ENCODE data around the gene FBXO5. TPM values are rescaled to one million over a fixed set of nuclear protein-coding genes. Genes with fewer than 3 reads are reported as not detected.

The FBXO5 gene
- total RNA-seq, 1 donor: 22.5 TPM

- no peak for TF ChIP-seq CTCF (IDR thresholded peaks at IDR 0.05; ENCODE audit: insufficient read depth, low read depth, low read length)
- peak overlapping the region; percentile 85 for H3K4me3 ChIP-seq (ENCODE audit: low read depth, low read length)
Measured at GRCh38 chr6:152980656-152981055, 2.2 kb downstream of the FBXO5 start.

DNA sequence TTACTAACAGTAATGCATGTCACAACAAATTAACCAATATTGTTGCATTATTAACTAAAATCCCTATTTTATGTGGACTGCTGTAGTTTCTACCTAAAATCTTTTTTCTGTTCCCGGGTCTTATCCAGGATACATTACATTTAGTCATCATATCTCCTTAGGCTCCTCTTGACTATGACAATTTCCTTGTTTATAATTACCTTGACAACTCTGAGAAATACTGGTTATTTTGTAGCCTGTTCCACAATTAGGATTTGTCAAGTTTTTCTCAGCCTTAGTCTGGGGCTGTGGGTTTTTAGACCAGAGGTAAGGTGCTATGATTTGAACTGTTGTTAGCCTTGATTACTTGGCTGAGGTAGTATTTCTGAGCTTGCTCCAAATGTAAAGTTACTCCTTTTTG, 3.7 kb downstream of the FBXO5 start:
- no peak for DNase-seq (ENCODE audit: low read depth)
- no peak for TF ChIP-seq CTCF (IDR thresholded peaks at IDR 0.05; ENCODE audit: insufficient read depth, low read depth, low read length)
- H3K4me3 ChIP-seq (ENCODE audit: low read depth, low read length): no peak overlapping the region

More at GRCh38 chr6:152980656-152981055, 2.2 kb downstream of the FBXO5 start:
- DNase-seq (ENCODE audit: low read depth): no peak

DNA sequence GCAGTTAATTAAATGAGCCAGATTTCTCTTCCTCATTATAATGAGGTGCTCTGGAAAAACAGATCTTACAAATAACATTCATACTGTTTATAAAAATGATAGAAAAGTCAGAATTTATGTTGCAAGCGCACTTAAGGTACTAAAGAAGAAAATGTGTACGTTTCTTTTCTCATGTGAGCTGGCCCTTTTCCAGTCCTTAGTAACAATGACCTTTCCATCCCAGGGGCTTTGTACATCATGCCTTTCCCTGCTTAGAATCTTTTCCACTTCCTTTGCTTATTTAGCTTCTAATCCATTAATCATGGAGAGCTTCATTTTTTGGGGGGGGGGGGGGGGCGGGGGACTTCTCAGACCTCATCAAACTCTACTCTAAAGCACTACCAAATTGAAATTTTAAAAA, 4.8 kb downstream of the FBXO5 start:
- no peak for DNase-seq (ENCODE audit: low read depth)
- no peak for TF ChIP-seq CTCF (IDR thresholded peaks at IDR 0.05; ENCODE audit: insufficient read depth, low read depth, low read length)

DNA sequence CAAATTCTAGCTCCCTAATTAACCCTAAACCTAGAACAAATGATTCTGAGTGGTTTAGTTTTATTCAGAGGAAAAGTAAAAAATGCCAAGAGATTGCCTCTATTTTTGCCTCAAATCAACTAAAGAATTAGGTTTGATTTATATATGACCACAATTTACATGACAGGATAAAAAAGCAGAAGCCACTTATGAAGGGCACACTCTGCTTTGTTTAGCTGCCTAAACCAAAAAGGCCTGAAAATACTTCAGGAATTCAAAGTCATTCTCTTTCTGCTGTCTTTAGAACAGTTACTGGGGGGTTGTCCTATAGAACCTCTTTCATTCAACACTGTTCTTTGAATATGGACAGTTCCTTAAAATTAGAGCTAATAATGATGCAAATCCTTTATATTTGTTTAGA, 5.3 kb downstream of the FBXO5 start:
- no peak for TF ChIP-seq CTCF (IDR thresholded peaks at IDR 0.05; ENCODE audit: insufficient read depth, low read depth, low read length)
- no peak for DNase-seq (ENCODE audit: low read depth)
- no peak overlapping the region for H3K4me3 ChIP-seq (ENCODE audit: low read depth, low read length)

More for the DNA sequence above, 4.8 kb downstream of the FBXO5 start:
- no peak overlapping the region for H3K4me3 ChIP-seq (ENCODE audit: low read depth, low read length)

- no peak overlapping the region for H3K4me3 ChIP-seq (ENCODE audit: low read depth, low read length)
- TF ChIP-seq CTCF (IDR thresholded peaks at IDR 0.05; ENCODE audit: insufficient read depth, low read depth, low read length): no peak
- peak; percentile 34 for DNase-seq (ENCODE audit: low read depth)
Measured at GRCh38 chr6:152976749-152977148, 6.1 kb downstream of the FBXO5 start.

- no peak overlapping the region for H3K4me3 ChIP-seq (ENCODE audit: low read depth, low read length)
- DNase-seq (ENCODE audit: low read depth): peak; percentile 69
- TF ChIP-seq CTCF (IDR thresholded peaks at IDR 0.05; ENCODE audit: insufficient read depth, low read depth, low read length): no peak
Measured at GRCh38 chr6:152975204-152975915, 7.5 kb downstream of the FBXO5 start.

DNA sequence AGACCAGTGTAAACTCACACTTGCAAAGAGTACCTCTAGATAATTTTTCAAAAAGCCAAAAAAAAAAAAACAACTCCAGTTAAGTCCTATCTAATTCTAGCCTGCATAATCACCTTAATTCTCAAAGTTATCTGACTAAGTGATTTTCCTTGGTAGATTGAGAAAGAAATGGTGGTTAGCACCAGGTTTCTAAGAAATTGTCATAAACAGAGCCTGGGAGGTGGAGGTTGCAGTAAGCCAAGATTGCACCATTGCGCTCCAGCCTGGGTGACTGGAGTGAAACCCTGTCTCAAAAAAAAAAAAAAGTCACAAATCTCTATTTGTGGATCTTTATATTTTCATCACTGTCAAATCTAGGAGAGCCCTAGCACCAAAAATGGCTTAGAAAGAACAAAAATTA, 8.9 kb downstream of the FBXO5 start:
- TF ChIP-seq CTCF (IDR thresholded peaks at IDR 0.05; ENCODE audit: insufficient read depth, low read depth, low read length): no peak
- DNase-seq (ENCODE audit: low read depth): no peak
- H3K4me3 ChIP-seq (ENCODE audit: low read depth, low read length): no peak overlapping the region
